ENCODE results near the gene NFU1.

NFU1 gene

GRCh38 chr2:69436938-69437750 lies at the start of gene NFU1:
TSS of gene NFU1 (minus strand) at chr2:69437435. CDS start at chr2:69437422, 13 bp downstream.
- peak within 1 kb of the TSS; percentile 77 for H3K4me2 ChIP-seq (ENCODE audit: low read length)

GRCh38 chr2:69483696-69484095 lies 46.5 kb upstream of the NFU1 start:
- no peak for TF ChIP-seq CTCF (IDR thresholded peaks at IDR 0.05; ENCODE audit: low read depth, low read length)
- TF ChIP-seq EZH2phosphoT487 (IDR thresholded peaks at IDR 0.05; ENCODE audit: low read depth): no peak
- Histone ChIP-seq H4K20me1 (ENCODE audit: insufficient read depth, low read length) (no peaks in the 10 kb centered on the region; the same call in 1 of the 2 replicates), H3K4me2 (ENCODE audit: low read length) (no peak overlapping the region), H3K9ac (ENCODE audit: low read length) (no peak overlapping the region), H3K27ac (ENCODE audit: low read length) (no peak overlapping the region), H2AFZ (ENCODE audit: low read depth, low read length) (no peak overlapping the region), H3K79me2 (ENCODE audit: low read length) (no peaks in the 10 kb centered on the region), H3K36me3 (replicated peaks; ENCODE audit: low read depth, low read length) (no peaks in the 10 kb centered on the region), H3K9me3 (ENCODE audit: insufficient read depth, low read length) (no peaks in the 10 kb centered on the region), H3K4me3 (ENCODE audit: low read length) (no peak overlapping the region), H3K4me1 (ENCODE audit: low read length) (peaks cover 9% of the 10 kb centered on the region), H3K27me3 (ENCODE audit: low read depth, low read length) (no peaks in the 10 kb centered on the region)

More at GRCh38 chr2:69436938-69437750, at the start of gene NFU1:
- Histone ChIP-seq H3K4me1 (ENCODE audit: low read length) (peaks cover 17% of the 10 kb centered on the region), H3K4me3 (ENCODE audit: low read length) (peak within 1 kb of the TSS; percentile 82), H2AFZ (ENCODE audit: low read depth, low read length) (peak within 1 kb of the TSS; percentile 73), H3K9me3 (ENCODE audit: insufficient read depth, low read length) (no peaks in the 10 kb centered on the region), H3K27me3 (ENCODE audit: low read depth, low read length) (no peaks in the 10 kb centered on the region), H4K20me1 (ENCODE audit: insufficient read depth, low read length) (no peaks in the 10 kb centered on the region), H3K36me3 (replicated peaks; ENCODE audit: low read depth, low read length) (no peaks in the 10 kb centered on the region), H3K79me2 (ENCODE audit: low read length) (peaks cover 9% of the 10 kb centered on the region; the same call in 1 of the 2 replicates), H3K27ac (ENCODE audit: low read length) (peak within 1 kb of the TSS; percentile 66), H3K9ac (ENCODE audit: low read length) (peak within 1 kb of the TSS; percentile 72)
- TF ChIP-seq EZH2phosphoT487 (IDR thresholded peaks at IDR 0.05; ENCODE audit: low read depth): no peak
- peak; percentile 38 for TF ChIP-seq CTCF (IDR thresholded peaks at IDR 0.05; ENCODE audit: low read depth, low read length)

- H3K27ac ChIP-seq (ENCODE audit: low read length): no peak overlapping the region
- H3K4me1 ChIP-seq (ENCODE audit: low read length): peaks cover 9% of the 10 kb centered on the region
- no peaks in the 10 kb centered on the region; the same call in 1 of the 2 replicates for H4K20me1 ChIP-seq (ENCODE audit: insufficient read depth, low read length)
- no peaks in the 10 kb centered on the region for H3K27me3 ChIP-seq (ENCODE audit: low read depth, low read length)
- H3K4me2 ChIP-seq (ENCODE audit: low read length): no peak overlapping the region
- TF ChIP-seq CTCF (IDR thresholded peaks at IDR 0.05; ENCODE audit: low read depth, low read length) (no peak), EZH2phosphoT487 (IDR thresholded peaks at IDR 0.05; ENCODE audit: low read depth) (no peak)
- H3K79me2 ChIP-seq (ENCODE audit: low read length): no peaks in the 10 kb centered on the region
- no peaks in the 10 kb centered on the region for H3K36me3 ChIP-seq (replicated peaks; ENCODE audit: low read depth, low read length)
- no peaks in the 10 kb centered on the region for H3K9me3 ChIP-seq (ENCODE audit: insufficient read depth, low read length)
- H3K4me3 ChIP-seq (ENCODE audit: low read length): no peak overlapping the region
- no peak overlapping the region for H3K9ac ChIP-seq (ENCODE audit: low read length)
- no peak overlapping the region for H2AFZ ChIP-seq (ENCODE audit: low read depth, low read length)
These were observed 45.8 kb upstream of the NFU1 start for GRCh38 chr2:69483024-69483423.

- Histone ChIP-seq H3K36me3 (replicated peaks; ENCODE audit: low read depth, low read length) (no peaks in the 10 kb centered on the region), H3K4me3 (ENCODE audit: low read length) (no peak overlapping the region), H3K4me1 (ENCODE audit: low read length) (peaks cover 14% of the 10 kb centered on the region), H3K27me3 (ENCODE audit: low read depth, low read length) (no peaks in the 10 kb centered on the region), H3K79me2 (ENCODE audit: low read length) (no peaks in the 10 kb centered on the region), H4K20me1 (ENCODE audit: insufficient read depth, low read length) (no peaks in the 10 kb centered on the region; the same call in 1 of the 2 replicates), H3K9me3 (ENCODE audit: insufficient read depth, low read length) (no peaks in the 10 kb centered on the region), H2AFZ (ENCODE audit: low read depth, low read length) (no peak overlapping the region), H3K27ac (ENCODE audit: low read length) (no peak overlapping the region), H3K4me2 (ENCODE audit: low read length) (no peak overlapping the region), H3K9ac (ENCODE audit: low read length) (no peak overlapping the region)
- TF ChIP-seq EZH2phosphoT487 (IDR thresholded peaks at IDR 0.05; ENCODE audit: low read depth) (no peak), CTCF (IDR thresholded peaks at IDR 0.05; ENCODE audit: low read depth, low read length) (no peak)
These were observed 45.2 kb upstream of the NFU1 start for GRCh38 chr2:69482471-69482870.

Measured in OCI-LY3 (cell line).